Measurements from ENCODE around the gene CDK15.

The CDK15 gene

DNA sequence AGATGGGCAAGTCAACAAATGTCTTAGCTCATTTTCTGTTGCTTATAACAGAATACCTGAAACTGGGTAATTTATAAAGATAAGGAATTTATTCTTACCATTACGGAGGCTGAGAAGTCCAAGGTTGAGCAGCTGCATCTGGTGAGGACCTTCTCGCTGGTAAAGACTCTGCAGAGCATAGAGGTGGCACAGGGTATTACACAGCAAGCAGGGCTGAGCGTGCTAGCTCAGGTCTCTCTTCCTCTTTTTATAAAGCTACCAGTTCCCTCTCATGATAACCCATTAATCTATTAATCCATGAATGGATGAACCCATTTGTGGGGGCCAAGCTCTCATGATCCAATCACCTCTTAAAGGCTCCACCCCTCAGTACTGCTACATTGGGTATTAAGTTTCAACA, 109.1 kb downstream of the CDK15 start:
- no peak for DNase-seq

DNA sequence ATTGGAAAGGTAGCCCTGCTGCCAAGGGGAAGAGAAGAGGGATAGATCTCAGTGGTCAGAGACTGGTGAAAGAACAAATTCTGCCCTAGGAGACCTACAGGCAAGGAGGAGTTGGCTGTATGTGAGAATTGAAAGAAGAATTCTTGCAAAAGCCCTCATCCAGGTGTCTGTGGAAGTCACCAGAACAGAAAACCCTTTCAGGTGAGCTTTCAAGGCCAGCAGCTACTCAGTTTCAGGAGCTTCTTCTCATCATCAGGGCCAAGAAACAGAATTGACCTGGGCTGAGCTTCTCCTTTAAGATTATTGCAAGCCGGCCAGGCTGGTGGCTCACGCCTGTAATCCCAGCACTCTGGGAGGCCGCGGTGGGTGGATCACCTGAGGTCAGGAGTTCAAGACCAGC, 110.2 kb downstream of the CDK15 start:
- no peak for DNase-seq

DNA sequence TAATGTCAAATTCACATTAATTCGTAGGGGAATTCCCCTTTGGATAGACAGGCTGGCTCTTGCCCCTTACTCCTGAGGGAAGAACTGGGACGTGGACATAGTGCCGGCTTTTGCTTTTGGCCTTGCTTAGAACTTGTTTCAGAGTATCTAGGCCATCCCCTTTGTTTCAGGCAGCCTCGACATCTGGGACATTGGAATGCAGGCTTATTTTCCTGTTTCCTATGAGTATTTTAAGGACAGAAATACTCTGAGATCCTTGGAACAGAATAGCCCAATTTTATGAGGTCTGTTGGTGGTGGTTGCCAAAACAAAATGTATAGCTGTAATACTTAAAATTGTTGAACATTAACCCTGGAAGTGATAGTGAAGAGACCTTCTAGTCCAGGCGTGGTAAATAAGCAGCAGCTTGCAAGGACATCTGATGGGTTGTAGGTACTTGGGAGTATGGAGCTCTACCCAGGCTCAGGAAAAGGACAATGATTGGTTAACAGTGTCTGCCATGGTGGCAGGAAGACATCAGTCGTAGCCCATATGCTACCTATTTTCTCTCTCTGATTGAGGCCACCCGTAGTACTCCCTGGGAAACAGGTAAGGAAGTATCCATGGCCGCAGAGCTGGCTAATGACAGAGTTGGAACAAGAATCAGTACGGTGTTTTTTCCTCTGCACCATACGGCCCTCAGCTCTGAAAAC, 112.4 kb downstream of the CDK15 start:
- DNase-seq = no peak

DNA sequence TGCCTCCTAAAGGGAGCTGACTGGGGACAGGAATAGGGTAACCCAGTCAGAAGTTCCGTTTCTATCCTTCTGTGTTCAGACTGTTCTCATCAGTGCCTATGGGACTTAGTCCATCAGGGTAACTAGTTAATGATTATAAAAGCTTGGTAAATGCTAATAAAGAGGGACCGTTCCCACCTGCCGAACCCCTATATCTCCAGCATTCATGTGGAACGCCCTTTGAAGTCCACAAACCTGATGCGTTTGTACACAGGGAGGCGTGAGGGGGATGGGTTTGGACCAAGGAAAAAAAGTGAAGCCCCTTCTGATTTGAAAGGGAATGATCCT, 112.9 kb downstream of the CDK15 start:
- DNase-seq = no peak

DNA sequence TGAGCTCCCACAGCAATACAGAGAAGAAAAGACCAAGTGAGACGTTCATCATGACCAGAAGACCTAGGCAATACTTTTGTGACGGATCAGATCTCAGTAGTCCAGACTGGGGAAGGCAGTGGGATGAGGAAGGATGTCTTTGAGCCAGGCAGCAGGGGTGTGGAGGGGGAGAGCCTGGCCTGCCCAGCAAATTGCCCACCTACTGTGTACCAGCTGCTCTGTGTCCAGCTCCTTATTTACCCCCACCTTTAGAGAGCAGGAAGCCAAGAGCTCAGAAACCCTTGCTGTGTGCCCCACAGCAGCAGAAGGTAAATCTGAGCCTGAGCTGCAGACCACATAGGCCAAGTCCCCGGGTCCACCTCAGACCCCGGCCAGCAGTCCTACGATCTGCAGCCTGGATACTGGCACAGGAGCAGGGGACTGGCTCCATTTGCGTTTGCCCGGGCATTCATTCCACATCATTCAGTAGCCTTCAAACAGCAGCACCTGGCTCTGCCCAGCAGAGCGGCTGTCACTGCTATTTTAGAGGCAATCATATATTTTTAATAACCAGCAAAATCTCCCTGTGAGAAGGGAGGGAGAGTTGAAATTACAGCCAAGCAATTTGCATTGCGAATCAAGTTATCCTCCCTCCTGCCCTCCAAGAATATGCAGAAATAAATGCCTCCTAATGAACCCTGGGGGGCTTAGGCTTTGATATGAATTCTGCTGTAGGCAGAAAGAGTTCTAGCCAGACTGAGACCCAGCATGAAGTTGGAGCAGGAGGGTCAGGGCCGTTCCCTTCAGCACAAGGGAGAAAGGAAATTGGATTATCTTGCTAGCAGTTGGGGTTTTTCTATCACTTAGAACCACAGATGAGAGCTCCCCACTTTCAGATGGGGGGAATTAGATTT, 117.3 kb downstream of the CDK15 start:
- no peak for DNase-seq

DNA sequence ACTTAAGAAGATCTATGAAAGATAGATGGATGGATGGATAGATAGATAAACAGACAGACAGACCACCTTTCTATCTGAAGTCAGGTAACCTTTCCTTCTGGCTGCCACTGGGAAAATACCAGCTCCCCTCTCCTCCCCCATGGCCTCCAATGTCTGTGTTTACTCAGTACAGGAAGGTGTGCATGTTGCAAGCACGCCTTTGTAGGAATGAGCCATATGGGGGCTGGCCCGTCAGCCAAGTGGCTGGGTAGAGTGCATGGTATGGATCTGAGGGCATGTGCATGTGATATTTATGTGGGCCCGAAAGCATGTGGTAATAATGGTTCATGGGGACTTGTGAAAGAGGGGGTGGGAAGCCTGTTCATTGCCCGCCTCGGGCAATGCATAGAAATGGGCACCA, 118.1 kb downstream of the CDK15 start:
- DNase-seq = no peak

DNA sequence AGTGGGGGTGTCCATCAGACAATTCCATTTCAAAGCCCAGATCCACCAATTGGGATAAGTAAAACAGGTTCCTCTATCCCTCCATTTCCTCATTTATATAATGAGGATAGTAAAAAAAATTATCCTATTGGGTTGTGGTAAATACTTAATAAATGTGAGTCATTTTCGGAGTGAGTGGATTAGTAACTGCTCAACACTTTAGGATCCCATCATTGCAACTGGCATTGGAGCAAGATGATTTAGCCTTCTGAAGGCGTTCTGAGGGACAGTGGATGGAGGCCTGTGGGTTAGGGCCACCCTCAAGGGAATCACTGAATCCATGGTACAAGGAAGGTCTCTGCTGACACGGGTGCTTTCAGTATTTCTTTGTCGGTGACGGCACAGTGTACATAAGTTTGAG, 118.7 kb downstream of the CDK15 start:
- DNase-seq = no peak

DNA sequence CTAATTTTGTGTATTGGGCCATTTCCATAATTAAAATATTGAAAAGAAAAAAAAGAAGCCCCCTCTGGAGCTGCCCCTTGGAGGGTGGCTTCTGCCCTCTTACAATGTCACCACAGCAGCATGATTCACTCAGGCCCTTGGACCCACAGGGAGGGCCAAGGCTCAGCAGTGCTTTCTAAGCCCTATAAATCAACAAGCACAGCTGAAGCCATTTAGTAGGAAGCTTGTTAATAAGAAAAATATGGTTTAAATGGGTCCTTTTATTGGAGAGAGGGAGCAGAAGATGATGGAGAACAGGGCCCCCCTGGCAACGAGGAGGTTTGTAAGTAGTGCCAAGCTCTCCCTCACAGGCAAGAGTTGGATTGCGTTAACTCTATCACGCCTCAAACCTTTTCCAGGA, 119.7 kb downstream of the CDK15 start:
- no peak for DNase-seq

DNA sequence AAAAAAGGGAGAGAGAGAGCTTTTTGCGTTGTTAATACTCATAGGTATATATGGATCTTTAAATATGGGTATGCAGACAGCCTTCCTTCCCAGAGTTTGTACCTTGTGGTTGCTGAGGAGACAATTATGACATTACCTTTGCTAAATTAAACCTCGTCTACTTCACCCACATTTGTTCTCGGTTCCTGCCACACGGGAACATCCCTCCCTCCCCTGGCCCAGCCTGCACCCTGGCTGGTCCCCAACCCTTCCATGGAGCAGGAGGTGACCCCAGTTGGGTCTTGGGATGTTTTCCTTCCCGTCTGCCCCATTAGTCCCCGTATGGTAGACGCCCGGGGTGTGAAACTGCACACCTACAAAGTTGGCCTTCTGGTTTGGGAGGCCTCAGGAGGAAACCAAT, 122.0 kb downstream of the CDK15 start:
- DNase-seq = no peak

DNA sequence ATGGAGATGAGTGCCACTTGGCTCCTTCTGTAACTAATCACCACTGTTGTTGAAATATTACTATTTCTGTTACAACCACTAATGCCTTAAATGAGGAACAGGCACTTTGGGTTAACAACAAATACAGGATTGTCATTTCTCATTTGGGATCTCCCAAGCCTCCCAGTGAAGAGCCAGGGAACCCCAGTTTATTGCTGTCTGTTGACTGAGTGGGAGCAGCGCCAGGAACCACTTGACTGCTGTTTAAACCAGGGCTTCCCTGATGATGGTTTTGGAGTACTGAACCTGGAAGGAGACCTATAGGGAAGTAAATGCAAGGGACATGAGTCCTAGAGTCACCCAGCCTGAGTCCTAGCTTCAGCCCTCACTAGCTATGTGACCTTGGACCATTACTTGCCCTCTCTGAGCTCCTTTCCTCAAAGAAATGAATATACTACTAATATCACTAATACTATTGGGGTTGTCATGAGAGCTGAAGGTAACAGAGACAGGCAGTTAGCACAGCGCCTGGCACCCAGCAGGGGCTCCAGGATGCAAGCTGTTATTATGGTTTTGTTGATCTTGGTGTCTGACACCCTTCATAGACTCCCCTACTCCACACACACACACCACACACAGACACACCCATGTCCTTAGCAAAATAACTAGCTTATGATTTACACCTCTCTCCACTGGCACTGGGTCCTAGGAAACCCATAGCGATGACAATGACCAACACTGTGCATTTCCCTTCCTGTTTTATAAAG, 123.1 kb downstream of the CDK15 start:
- no peak for DNase-seq

DNA sequence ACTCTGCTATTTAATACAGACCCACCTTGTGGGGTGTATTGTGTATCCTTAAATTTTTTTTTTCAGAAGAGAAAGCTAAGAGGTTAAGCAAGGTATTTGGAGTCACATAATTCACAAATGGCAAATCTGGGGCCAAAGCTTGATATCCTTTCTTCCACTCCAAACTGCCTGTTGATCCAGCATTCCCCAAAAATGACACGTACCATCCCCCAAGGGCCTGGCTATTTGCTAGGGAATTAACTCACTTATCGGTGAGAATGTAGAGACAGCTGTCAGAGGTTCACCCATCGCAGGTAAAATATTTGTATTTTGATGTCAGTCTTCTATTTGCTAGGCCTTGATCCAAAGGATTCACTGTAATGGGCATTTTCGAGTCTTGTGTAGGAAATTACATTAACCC, 123.7 kb downstream of the CDK15 start:
- DNase-seq = no peak

DNA sequence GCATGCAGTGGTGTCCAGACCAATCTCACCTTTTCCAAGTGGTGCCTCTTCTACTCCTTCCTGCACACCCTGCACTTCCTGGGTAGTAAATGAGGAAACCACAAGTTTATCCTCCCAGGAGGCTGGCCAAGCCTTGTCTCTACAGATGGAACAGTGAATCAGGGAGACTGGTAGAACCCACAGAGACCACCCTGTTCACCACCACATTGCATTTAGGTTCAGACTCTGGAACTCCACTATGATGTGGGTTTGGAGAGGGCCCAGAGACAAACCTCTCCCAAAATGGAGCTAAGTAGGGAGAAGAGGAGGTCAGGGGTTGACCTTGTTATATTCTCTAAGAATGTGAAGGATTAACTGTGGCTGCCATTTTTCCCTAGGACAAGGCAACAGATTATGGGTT, 124.5 kb downstream of the CDK15 start:
- no peak for DNase-seq

DNA sequence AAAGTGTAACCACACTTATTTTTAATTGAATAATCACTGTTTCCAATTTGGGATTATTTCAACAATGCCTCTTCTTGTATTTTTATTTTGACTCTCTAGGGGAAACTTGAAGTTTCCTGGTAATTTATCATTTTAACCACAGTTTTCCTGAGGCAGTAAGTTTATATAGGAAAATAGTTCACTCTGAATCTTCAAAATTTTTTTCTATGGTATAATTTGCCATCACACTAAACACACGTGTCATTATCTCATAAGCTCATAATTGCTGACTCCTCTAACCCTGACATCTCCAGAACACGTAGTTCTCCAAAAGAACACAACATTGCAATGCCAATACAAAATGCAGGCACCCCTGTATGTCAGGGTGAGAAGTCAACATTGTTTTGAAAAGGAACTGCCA, 125.1 kb downstream of the CDK15 start:
- no peak for DNase-seq

DNA sequence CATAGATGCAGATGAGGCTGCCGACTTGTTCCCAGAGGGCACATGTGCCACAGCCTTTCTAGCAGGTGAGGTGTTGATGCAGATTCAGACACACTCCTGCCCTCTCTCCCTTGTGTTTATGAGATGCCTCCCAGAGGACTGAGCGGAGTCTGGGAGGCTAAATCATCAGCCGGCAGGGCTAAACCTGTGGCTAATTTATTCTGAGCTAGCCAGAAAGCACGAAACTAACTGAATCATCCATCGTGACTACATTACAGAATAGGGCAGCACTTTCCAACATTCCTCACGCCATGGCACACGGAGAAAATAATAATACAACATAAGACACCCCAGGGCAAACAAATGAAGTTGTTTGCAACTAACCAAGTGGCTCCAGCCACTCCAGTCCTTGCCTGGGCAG, 125.6 kb downstream of the CDK15 start:
- no peak for DNase-seq

DNA sequence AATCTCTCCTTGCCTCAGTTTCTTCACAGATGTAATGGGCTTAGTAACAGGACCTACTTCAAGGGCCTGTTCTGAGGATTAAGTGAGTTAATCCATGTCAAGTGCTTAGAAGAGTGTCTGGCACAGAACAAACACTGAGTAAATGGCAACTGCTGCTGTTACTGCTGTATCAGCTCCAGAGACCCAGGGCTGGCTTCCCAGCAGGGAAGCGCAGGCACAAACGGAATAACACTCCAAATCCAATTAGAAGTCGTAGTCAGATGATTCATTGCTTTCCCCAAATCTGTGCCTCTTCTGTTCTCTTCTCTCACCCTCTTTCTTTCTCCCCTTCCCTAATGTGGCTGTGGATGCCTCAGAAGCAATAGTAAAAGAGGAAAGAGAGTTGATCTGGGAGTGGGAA, 126.2 kb downstream of the CDK15 start:
- no peak for DNase-seq

DNA sequence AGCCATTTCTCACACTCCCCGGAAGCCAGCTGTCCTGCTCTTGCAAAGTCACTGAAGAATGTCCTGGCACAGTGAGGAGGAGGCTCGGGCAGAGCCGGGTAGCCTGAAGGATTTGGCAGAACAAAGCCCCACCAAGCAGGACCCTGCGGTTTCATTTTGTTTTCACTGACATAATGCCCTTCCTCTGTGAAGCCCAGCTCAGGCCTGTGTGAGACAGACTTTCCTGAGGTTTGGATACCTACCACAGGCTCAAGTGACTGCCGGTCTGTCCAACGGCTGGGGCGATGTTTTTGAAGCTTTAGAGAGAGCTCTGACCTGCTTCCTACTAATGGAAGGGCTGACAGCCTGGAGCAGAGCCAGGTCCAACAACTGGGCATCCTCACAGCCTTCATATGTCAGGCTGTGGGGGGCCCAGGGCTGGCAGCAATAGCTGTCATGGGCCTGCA, 127.5 kb downstream of the CDK15 start:
- DNase-seq = no peak

DNA sequence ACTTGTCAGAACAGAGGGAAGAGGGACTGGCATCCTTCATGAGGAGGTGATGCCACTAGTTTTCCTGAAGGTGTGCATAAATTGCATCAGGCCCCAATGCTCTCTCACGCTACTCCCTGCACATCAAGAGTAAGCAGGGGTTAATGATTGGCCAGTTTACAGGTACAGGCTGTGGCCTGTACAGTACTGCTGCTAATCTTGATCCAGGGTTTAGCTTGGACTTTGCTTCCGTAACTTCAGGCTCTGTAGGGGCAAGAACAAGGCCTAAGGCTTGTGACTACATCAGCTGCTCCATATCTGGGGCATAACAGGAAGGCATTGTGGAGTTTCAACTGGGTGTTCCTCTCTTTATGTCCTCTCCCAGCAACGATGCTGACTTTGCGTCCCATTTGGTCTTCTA, 130.5 kb downstream of the CDK15 start:
- DNase-seq = no peak

DNA sequence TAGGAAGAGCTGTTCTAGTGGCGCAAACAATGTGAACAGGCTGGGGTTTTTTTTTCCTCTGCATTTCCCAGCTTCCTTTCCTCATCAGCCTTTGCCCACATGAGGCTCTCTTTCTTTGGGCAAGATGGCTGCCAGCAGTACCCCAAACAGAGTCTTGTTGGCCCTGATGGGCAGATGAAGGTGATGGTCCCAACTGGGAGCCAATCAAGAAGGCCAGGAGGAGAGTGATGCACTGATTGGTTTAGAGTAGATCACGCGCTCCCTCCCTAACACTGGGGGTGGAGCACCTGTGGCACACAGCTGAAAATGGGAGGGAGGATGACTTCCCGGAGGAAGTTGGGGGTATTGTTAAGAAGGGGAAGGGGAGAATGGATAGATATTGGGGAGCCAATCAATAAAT, 131.0 kb downstream of the CDK15 start:
- DNase-seq = no peak

DNA sequence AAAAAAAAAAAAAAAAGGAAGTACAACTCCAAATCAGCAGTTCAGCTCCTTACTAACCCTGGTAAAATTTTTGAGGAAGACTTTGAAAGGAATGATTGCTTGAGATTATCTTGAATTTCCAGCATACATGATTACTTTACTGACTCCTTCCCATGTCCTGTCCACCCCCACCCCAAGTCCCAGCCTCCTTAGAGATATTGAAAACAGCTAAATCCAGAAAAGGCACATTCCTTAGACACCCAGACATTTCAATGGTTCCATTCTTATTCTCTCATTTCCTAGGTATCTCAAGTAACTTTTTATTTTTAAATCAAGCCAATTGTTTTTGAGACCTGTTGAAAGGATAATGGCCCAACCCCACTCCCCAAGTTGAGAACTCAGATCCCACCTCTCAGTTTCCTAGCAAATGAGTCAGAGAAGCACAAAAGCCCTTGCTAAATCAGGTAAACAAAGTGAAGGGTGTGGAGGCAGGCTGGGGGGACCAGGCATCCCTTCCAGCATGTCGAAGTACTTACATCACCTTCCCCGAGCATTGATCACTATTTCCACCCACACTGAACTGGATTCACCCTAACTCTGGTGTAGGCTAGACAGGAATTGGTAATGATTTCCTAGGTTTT, 131.9 kb downstream of the CDK15 start:
- no peak for DNase-seq

DNA sequence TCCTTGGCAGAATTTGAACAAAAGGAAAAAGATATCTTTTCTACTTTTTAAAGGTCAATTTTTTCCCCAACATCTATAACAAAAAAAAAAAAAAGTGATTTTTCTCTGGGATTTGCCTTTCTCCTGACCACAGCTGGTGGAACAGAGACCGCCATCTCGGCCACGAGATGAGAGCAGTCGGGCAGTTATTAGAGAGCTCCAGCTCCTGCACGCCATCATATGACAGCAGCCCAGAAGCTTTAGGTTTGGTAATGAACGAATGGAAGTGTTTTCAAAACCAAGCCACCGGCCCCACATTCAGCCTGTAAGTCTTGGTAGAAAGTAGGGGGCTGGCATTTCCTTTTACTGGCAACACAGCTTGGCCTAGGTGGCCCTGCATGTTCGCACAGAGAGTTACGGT, 132.4 kb downstream of the CDK15 start:
- DNase-seq = no peak

DNA sequence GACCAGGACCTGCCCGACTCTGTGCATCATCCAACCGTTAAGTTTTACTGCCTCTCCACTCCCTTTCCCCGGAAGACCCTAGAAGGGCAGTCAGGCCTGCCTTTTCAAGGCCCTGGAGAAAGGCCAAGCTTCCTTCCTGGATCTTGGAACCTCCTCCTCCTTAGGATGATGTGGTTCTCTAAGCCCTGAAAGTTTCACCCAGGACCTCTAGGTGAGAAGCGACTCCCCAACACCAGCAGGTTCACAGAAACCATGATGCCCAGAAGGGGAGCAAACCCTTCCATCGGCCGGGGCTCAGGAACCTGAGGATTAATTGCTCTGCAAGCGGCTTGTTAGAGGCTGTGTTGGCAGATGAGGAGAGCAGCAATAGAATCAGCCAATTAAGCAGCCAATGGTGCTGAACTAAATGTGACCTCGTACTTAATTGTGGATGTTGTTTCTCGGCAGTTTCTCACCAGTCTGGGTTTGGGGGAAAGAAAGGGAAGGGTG, 133.2 kb downstream of the CDK15 start:
- no peak for DNase-seq

DNA sequence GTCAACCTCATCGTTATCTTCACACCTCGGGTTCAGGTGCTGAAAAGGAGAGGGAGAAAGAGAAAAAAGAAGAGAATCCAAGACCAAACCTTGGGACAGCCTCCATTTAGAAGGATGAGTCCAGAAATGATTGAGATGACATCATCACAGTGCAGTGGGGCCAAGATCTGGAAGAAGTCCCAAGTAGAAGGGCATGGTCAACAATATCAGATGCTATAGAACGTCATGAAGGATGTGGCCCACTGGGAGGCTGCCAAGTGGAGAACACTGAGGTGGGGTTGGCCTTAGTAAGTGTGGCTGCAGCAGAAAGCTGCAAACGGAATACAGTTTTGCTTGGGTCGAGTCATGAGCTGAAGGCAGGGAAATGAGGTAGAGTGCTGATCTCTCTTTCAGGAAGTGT, 136.2 kb downstream of the CDK15 start:
- DNase-seq = no peak
